Stimulated activated CD8-positive, alpha-beta memory T cell treated with anti-CD3 and anti-CD28 coated beads, Interleukin-7, amount 100 ng/mL, for 4 hours (primary cell): ENCODE measurements around the gene ARHGAP10.

Experiments
- DNase-seq, 2 donors: peaks; one replicate each; pipeline ENCODE4 v3.0.0-alpha.2; 2020; ENCODE audit warnings: low read depth in 2 of 2

Gene ARHGAP10

GRCh38 chr4:148093065-148093464 lies 361.2 kb downstream of the ARHGAP10 start:
- DNase-seq, result no peak

GRCh38 chr4:148094149-148094548 lies 362.3 kb downstream of the ARHGAP10 start:
- no peak for DNase-seq

- DNase-seq, result no peak
Measured at GRCh38 chr4:148095346-148095923, 363.5 kb downstream of the ARHGAP10 start.

GRCh38 chr4:148097801-148098200 lies 365.9 kb downstream of the ARHGAP10 start:
- no peak for DNase-seq

GRCh38 chr4:148101235-148101634 lies 369.3 kb downstream of the ARHGAP10 start:
- no peak for DNase-seq

GRCh38 chr4:148101790-148102189 lies 369.9 kb downstream of the ARHGAP10 start:
- DNase-seq, result no peak

GRCh38 chr4:148103597-148104355 lies 371.9 kb downstream of the ARHGAP10 start:
- DNase-seq, result no peak

GRCh38 chr4:148108766-148109165 lies 376.9 kb downstream of the ARHGAP10 start:
- no peak for DNase-seq

GRCh38 chr4:148109216-148109615 lies 377.3 kb downstream of the ARHGAP10 start:
- no peak for DNase-seq

GRCh38 chr4:148110169-148110568 lies 378.3 kb downstream of the ARHGAP10 start:
- no peak for DNase-seq

GRCh38 chr4:148112231-148112982 lies 380.5 kb downstream of the ARHGAP10 start:
- DNase-seq, result no peak

GRCh38 chr4:148114436-148114835 lies 382.5 kb downstream of the ARHGAP10 start:
- DNase-seq, result no peak

GRCh38 chr4:148116264-148116663 lies 384.4 kb downstream of the ARHGAP10 start:
- no peak for DNase-seq

- no peak for DNase-seq
Measured at GRCh38 chr4:148116969-148117368, 385.1 kb downstream of the ARHGAP10 start.

- DNase-seq, result no peak
Measured at GRCh38 chr4:148118179-148118578, 386.3 kb downstream of the ARHGAP10 start.

GRCh38 chr4:148118633-148119032 lies 386.7 kb downstream of the ARHGAP10 start:
- DNase-seq, result no peak

- no peak for DNase-seq
Measured at GRCh38 chr4:148120216-148120615, 388.3 kb downstream of the ARHGAP10 start.
